Activated T-cell treated with anti-CD3 and anti-CD28 coated beads, Interleukin-2, amount 50 U/mL, for 24 hours (primary cell): ENCODE results near the gene PNLIPRP3.

Source experiments
- DNase-seq: peaks from one replicate; pipeline ENCODE4 v3.0.0-alpha.2; 2020
- H3K27ac Mint-ChIP-seq: 2 replicates; pipeline ENCODE4 v1.8.0; 2020; ENCODE audit warnings: mild to moderate bottlenecking, mixed read lengths
- H3K27me3 Mint-ChIP-seq: 2 replicates; pipeline ENCODE4 v1.8.0; 2020; ENCODE audit warnings: mixed read lengths
- H3K36me3 Mint-ChIP-seq: 2 replicates; pipeline ENCODE4 v1.8.0; 2020; ENCODE audit warnings: low read depth, mixed read lengths
- H3K4me1 Mint-ChIP-seq: 2 replicates; pipeline ENCODE4 v1.8.0; 2020; ENCODE audit warnings: low read depth, mixed read lengths
- H3K4me3 Mint-ChIP-seq: 2 replicates; pipeline ENCODE4 v1.8.0; 2020; ENCODE audit warnings: mild to moderate bottlenecking, moderate library complexity, mixed read lengths
- H3K9me3 Mint-ChIP-seq: 2 replicates; pipeline ENCODE4 v1.8.0; 2020; ENCODE audit warnings: mixed read lengths

The PNLIPRP3 gene

GRCh38 chr10:116510565-116510964, 82.9 kb downstream of the PNLIPRP3 start:
- no peak for DNase-seq
- H3K27ac Mint-ChIP-seq, result no peak overlapping the region
- no peaks in the 10 kb centered on the region for H3K27me3 Mint-ChIP-seq
- no peaks in the 10 kb centered on the region for H3K36me3 Mint-ChIP-seq
- no peaks in the 10 kb centered on the region for H3K4me1 Mint-ChIP-seq
- no peak overlapping the region for H3K4me3 Mint-ChIP-seq
- H3K9me3 Mint-ChIP-seq, result no peaks in the 10 kb centered on the region

GRCh38 chr10:116511365-116511764, 83.7 kb downstream of the PNLIPRP3 start:
- H3K9me3 Mint-ChIP-seq, result no peaks in the 10 kb centered on the region
- H3K36me3 Mint-ChIP-seq, result no peaks in the 10 kb centered on the region
- no peak overlapping the region for H3K4me3 Mint-ChIP-seq
- no peaks in the 10 kb centered on the region for H3K4me1 Mint-ChIP-seq
- DNase-seq, result no peak
- H3K27me3 Mint-ChIP-seq, result no peaks in the 10 kb centered on the region
- no peak overlapping the region for H3K27ac Mint-ChIP-seq

GRCh38 chr10:116521424-116522290, 94.0 kb downstream of the PNLIPRP3 start:
- H3K27me3 Mint-ChIP-seq, result peaks cover 14% of the 10 kb centered on the region
- no peak overlapping the region for H3K27ac Mint-ChIP-seq
- H3K9me3 Mint-ChIP-seq, result no peaks in the 10 kb centered on the region
- no peak for DNase-seq
- H3K4me3 Mint-ChIP-seq, result no peak overlapping the region
- H3K36me3 Mint-ChIP-seq, result no peaks in the 10 kb centered on the region
- H3K4me1 Mint-ChIP-seq, result no peaks in the 10 kb centered on the region

GRCh38 chr10:116522803-116523381, 95.2 kb downstream of the PNLIPRP3 start:
- peaks cover 14% of the 10 kb centered on the region for H3K27me3 Mint-ChIP-seq
- no peak overlapping the region for H3K27ac Mint-ChIP-seq
- no peaks in the 10 kb centered on the region for H3K4me1 Mint-ChIP-seq
- no peak overlapping the region for H3K4me3 Mint-ChIP-seq
- DNase-seq, result no peak
- H3K36me3 Mint-ChIP-seq, result no peaks in the 10 kb centered on the region
- H3K9me3 Mint-ChIP-seq, result no peaks in the 10 kb centered on the region

- DNase-seq, result no peak
- Mint-ChIP-seq H3K4me3 (no peak overlapping the region), H3K27me3 (peaks cover 17% of the 10 kb centered on the region), H3K9me3 (no peaks in the 10 kb centered on the region), H3K4me1 (no peaks in the 10 kb centered on the region), H3K27ac (no peak overlapping the region), H3K36me3 (no peaks in the 10 kb centered on the region)
These were observed 97.1 kb downstream of the PNLIPRP3 start for GRCh38 chr10:116524736-116525135.

- H3K27me3 Mint-ChIP-seq, result peaks cover 17% of the 10 kb centered on the region
- no peak overlapping the region for H3K27ac Mint-ChIP-seq
- H3K36me3 Mint-ChIP-seq, result no peaks in the 10 kb centered on the region
- DNase-seq, result no peak
- H3K4me3 Mint-ChIP-seq, result no peak overlapping the region
- no peaks in the 10 kb centered on the region for H3K9me3 Mint-ChIP-seq
- H3K4me1 Mint-ChIP-seq, result no peaks in the 10 kb centered on the region
These were observed 98.6 kb downstream of the PNLIPRP3 start for GRCh38 chr10:116526219-116526618.
